GM18508 (cell line): ENCODE measurements around the gene TYMP.
"Not testable (repeated sequence)": the region's sequence is repeated elsewhere in the genome, so short reads cannot be mapped to it uniquely, and the experiment has no call there.

Experiments used
- ATAC-seq: cut with Tn5 transposase; IDR thresholded peaks from one replicate; pipeline ENCODE4 v1.9.1; 2021; ENCODE audit warnings: moderate number of reproducible peaks; ENCODE audit not compliant: insufficient read depth, unreplicated experiment

TYMP gene

DNA sequence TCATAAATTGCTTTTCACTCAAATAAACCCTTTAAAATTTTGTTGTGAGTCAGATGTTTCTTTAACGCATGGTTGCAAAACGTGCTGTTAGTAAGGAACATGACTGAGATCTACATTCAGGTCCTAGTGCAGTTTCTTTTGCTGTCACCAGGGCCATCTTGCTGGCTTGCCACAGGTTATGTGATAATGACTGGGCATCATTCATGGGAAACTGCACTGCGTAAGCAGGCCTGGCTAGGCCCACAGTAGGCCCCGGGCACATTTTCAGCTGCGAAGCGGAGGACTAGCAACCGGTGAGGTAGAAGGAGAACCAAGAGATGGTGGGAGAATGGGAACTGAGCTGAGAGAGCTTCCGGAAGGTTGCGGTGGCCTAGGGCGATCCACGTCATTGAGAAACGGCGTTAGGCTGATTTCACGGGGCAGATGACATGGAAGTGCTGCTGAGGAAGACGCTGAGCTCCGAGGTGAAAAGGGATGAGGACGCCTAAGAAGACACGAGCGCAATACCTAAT, 12.7 kb upstream of the TYMP start:
- no peak for ATAC-seq

- ATAC-seq = not testable (repeated sequence)
Observed at GRCh38 chr22:50541667-50542026, 11.8 kb upstream of the TYMP start.

DNA sequence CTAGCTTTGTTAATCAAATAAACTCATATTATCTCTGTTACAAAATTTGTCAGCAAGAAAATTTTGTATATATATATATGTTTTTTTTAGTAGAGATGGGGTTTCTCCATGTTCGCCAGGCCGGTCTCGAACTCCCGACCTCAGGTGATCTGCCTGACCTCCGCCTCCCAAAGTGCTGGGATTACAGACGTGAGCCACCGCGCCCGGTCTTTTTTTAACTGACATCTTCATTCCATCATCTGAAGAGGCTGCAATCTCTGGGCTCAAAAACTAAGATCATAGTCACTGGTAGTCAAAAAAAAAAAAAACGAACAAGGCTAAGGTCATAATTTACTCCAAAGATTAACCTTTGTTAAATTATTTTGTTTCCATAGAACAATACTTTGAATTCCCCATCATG, 10.6 kb upstream of the TYMP start:
- no peak for ATAC-seq

DNA sequence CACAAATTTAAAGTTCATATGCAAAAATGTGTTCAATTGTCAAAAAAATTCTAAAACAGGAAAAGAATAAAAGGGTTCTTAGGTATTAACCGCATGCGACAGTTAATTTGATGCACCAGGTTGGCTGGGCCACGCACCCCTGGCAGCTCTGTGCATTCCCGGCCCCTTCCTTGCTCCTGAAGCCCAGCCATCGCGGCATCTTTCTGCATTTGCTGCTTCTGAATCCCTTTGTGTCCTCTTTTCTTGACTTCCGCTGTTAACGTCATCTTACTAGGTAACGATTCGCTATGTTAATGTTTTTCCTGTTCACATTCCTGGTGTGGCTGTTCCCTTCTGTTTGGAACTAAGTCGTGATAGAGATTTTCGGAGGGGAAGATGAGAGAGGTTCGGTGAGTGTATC, 8.0 kb upstream of the TYMP start:
- ATAC-seq = no peak

DNA sequence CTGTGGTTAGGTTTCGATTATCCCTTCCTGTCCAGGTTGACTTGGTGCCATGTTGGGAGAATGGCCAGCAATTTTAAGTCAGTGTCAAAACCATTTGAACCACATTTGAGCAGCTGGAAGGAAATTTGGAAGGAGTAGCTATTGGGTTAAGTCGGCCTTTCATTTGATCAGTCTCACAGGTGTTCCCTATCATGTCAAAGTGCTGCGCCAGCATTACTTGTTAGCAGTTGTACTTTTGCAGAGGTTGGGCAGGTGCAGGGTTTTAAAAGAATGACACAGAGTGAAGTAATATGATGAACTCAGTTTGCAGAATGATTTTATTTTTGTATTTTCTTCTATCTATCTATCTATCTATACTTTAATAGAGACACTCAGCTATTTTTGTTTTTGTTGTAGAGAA, 6.4 kb upstream of the TYMP start:
- no peak for ATAC-seq

- ATAC-seq = no peak
Observed at GRCh38 chr22:50535113-50535512, 5.3 kb upstream of the TYMP start.

DNA sequence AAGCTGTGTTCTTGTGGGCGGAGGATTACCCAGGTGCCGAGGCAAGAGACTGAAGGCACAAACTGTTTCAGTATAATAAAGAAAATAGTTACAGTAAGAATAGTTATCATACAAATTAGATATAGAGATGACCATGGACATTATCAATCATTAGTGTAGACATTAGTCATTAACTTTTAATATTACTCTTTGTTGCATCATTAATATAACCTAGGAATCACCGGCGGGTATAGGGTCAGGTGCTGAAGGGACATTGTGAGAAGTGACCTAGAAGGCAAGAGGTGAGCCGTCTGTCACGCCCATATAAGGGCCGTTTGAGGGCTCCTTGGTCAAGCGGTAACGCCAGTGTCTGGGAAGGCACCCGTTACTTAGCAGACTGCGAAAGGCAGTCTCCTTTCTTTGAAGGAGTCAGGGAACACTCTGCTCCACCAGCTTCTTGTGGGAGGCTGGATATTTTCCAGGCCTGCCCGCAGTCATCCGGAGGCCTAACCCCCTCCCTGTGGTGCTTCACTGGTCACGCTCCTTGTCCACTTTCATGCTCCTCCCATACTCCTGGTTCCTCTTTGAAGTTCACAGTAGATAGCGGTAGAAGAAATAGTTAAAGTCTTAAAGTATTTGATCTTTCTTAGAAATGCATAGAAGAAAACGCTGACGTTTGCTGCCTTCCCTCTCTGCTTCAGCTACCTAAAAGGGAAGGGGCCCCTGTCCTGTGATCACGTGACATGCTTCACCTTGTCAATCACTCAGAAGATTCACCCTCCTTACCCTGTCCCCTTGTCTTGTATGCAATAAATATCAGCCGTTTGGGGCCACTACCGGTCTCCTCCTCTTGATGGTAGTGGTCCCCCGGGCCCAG, 4.3 kb upstream of the TYMP start:
- ATAC-seq = not testable (repeated sequence)

DNA sequence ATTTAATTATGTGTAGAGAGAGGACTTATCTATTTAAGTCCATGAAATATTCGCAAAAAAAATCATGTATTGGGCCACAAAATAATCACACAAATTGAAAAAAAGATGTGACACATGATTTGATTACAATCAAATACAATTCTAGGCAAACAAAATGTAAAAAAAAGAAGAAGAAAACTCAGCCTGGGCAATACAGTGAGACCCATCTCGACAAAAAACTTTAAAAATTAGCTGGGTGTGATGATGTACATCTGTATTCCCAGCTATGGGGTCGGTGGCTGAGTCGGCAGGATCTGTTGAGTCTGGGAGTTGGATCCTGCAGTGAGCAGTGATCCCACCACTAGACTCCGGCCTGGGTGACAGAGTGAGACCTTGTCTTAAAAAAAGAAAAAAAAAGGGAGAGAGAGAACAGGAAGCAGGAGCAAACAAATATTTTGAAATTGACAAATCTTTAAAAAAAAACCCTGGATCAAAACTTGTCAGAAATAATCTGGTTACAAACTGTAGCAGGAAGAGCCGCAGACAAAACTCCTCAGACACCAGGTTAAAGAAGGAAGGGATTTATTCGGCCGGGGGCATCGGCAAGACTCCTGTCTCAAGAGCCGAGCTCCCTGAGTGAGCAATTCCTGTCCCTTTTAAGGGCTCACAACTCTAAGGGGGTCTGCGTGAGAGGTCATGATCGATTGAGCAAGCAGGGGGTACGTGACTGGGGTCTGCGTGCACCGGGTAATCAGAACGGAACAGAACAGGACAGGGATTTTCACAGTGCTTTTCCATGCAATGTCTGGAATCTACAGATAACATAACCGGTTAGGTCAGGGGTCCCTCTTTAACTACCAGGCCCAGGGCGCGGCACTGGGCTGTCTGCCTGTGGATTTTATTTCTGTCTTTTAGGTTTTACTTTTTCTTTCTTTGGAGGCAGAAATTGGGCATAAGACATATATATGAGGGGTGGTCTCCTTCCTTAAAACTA, 3.3 kb upstream of the TYMP start:
- no peak for ATAC-seq

DNA sequence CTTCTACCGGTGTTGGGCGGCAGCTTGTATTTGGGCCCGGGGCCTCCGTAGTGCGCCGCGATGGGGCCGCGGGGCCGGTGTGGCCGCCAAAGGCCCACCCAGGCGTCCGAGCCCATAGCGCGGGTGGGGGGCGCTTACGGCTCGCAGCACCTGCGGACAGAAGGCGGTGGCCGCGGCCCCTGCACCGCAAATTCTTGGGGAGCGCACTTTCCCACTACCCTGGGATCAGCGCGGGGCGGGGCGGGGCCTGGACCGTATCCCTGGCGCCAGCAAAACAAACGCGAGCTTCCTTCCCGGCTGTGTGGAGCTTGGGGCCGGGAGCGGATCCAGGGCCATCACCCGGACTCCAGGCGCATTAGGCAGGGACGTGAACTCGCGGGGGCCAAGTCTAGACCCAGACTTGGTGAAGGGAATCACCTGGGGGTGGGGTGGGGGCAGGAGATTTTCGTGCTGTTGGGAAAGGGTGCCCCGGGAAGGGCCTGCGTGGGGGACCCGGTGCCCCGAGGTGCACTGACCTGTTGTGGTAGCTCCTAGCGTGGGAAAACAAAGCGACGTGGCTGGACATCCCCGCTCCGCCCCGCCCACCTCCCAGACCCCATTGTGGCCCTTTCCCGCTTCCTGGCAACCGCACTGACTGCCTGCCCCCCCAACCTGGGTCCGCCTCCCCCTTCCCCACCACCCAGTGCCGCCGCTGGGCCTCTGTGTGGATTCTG, 2.3 kb upstream of the TYMP start:
- no peak for ATAC-seq

DNA sequence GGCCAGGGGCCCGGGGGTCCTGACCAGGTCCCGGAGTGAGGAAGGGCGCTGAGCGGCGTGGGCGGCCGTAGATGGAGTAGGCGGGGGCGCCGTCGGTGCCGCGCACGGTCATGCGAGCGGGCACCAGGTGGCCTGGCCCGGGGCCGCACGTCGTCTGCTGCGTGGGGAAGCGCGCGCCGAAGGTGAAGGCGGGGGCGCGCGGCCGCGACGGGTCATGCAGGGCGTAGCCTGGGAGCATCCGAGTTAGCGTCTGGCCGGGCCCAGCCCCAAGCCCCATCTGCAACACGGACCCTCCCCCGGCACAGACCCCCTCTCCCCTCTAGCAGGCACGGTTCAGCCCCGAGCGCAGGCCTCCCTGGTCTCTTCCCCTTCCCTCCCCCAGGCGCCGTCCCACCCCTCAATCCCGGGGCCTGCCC, 1.7 kb upstream of the TYMP start:
- no peak for ATAC-seq

GRCh38 chr22:50530877-50531545, 1.2 kb upstream of the TYMP start:
- no peak for ATAC-seq

DNA sequence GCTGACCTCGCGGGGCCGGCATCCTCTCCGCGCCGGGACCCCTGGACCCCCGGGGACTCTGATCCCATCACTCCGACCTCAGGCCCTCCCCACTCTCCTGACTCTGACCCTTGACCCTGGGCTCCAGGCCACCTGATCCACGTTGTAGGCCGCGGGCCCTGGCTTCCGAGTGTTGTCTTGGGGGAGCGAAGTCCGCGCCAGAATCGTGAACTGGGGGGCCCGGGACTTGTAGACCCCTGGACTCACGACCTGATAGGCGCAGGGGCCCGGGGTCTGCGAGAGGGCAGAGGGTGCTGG, 716 bp upstream of the TYMP start:
- no peak for ATAC-seq

DNA sequence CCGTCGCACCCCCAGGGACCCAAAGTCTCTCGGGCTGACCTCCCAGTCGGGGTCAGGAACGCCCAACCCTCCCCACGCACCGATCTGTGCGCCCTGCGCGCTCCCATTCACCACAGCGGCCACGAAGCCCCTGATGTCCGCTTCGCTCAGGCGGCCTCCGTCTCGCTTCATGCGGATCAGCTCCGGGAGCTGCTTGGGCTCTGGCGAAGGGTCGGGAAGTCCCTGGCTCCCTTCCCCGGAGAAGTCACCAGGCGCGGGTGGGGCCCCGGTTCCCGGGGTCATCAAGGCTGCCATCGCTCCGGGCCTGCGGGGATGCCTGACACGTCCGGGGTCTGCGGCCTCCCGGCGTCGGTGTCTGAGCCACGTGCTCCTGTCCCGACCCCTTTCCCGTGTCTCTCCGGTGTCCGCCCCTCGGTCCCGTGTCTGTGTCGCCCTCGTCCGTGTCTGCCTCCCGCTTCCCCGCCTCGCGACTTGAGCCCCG, 356 bp downstream of the TYMP start:
- ATAC-seq = no peak

DNA sequence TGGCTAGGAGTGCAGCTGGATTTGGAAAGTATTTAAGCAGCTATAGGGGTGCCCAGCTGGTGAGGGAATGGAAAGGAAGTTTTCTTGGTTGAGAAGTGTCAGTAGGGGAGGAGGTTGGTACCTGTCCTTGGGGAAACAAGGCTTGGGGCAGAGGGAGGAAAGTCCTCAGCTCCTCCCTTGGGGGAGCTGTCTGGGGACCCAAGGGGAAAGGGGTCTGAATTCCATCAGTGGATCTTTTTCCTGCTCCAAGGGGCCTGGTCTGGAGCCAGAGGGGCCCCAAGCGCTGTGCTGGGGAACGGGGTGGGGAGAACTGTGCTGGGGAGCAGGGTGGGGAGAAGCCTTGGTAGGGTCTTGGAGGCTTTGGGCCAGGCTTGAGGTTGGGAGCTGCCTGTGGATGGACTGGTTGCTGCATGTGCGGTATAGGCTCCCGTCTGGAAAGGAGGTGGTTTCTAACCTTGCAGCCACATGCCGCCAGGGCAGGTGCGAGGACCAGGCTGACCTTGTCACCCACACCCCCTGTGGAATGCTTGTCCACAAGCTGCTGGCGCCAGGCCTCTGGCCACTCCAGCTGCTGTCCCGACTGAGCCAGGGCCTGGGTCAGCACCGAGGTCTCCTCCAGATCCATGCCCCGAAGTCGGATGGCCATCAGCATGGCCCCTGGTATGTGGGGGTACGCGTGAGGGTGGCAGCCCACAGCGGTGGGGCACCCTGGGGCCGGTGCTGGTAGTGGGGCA, 963 bp downstream of the TYMP start:
- ATAC-seq = no peak

DNA sequence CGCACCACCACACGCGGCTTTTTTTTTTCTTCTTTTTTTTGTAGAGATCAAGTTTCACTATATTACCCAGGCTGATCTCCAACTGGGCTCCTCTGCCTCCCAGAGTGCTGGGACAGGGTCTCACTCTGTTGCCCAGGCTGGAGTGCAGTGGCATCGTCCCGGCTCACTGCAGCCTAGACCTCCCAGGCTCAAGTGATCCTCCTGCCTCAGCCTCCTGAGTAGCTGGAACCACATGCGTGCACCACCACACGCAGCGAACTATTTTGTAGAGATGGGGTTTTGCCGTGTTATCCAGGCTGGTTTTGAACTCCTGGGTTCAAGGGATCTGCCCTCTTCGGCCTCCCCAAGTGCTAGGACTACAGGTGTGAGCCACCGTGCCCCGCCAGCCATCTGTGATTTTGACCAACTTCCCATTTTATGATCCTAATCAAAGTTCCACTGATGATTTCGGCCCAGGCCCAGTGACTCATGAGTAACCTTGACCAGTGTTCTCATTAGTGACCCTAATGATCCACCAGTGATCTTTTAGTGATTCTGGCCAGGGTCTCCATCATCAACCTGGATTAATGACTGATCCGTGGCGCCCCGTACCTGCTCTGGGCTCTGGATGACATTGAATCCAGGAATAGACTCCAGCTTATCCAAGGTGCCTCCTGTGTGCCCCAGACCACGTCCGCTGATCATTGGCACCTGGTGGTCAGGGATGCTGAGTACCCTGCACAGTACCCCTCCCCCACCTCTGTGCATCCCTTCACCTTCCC, 1.7 kb downstream of the TYMP start:
- no peak for ATAC-seq

GRCh38 chr22:50526834-50527801, 2.7 kb downstream of the TYMP start:
- ATAC-seq = no peak

DNA sequence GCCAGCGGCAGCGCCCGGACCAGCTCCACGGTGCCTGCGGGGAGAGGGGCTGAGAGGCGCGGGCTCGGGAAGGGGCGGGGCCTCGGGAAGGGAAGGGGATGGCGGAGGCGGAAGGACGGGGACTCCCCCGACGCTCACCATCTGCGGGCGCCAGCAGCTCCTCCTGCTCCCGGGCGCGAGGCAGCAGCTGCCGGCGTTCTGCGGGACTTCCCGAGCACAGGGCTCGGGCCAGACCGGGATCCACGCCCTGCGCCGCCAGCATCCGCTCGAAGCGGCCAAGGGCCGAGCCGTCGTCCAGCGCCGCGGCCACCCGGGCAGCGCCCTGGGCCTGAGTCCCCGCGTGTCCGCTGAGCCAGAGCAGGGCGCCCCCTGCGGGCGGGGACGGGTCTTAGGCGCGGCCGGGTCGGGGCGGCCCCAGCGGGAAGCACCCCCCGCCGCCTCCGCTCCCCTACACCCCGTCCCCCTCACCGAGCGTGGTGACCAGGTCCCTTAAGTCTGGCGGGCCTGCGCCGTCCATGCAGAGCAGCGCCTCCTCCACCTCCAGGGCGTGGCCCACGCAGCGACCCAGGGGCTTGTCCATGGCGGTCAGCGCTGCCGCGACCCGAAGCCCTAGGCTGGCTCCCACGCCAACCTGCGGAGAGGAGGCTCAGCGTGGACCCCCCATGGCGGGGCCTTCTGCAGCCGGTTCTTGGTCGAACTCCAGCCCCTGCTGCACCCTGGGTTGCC, 3.5 kb downstream of the TYMP start:
- no peak for ATAC-seq
